ENCODE results near the gene HOXB1.

The HOXB1 gene

DNA sequence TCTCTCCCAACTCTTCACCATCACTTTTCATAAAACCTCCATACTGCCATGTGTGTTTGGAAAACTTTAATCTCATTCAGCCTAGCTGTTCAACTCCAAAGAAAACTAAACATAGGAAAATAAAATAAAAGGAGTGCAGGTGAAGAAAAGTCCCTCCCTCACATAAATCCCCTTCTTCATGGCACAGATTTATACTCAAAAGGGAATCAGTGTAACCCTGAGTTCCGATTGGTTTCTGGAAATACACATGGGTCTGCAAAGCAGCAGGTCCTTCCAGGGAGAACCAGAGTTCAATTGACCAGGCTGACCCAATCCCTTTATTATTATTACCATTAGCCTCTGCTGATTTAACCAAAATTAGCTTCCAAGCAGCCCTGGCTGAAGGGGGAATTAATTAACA, 23.0 kb upstream of the HOXB1 start:
- TF ChIP-seq ZNF384 (IDR thresholded peaks at IDR 0.05) (no peak), PKNOX1 (IDR thresholded peaks at IDR 0.05) (no peak), FOXK2 (IDR thresholded peaks at IDR 0.05) (no peak), LEF1 (IDR thresholded peaks at IDR 0.05; ENCODE audit: borderline replicate concordance) (no peak), L3MBTL2 (conservative IDR thresholded peaks at IDR 0.05) (no peak)
- DNase-seq (ENCODE audit: extremely low spot score) = no peak
- CTCF ChIA-PET = no interaction called here
- POLR2A ChIA-PET = no interaction called here

- POLR2A ChIA-PET = no interaction called here
- CTCF ChIA-PET = no interaction called here
Measured at GRCh38 chr17:48553190-48553547, 22.4 kb upstream of the HOXB1 start.

DNA sequence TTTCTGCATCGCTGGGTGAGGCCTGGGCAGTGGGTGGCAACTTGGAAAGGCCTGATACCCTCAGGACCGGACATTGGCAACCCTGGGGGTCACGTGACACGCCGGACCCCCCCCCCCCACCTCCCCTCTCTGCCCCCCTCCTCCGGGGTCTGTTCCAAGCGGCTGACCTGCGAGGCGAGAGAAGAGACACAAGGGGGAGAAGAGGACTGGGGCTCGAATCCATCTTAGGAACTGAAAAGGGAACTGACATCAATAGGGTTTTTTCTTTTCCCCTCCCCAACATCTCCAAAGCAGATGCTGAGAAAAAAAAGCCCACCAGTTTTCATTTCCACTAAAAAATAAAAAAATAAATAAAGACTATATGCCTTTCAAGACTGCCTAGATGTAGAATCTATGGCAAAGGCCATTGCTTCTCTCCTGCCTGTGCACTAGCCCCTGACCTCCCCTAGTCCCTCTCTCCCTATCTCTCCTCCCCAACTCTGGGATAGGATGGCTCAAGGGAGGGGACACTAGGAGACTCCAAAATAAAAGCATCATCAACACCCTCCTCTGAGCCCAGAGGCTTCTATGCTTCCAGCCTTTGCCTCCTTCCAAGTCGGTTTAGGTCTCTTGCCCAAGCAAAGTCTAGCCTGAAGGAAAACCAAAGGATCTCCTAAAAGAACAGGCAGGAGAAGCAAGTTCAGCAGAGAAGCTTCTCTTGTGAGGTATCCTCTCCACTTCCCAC, 21.8 kb upstream of the HOXB1 start:
- TF ChIP-seq ARNT (IDR thresholded peaks at IDR 0.05) (no peak), NFRKB (IDR thresholded peaks at IDR 0.05) (no peak), FOXK2 (IDR thresholded peaks at IDR 0.05) (no peak), PKNOX1 (IDR thresholded peaks at IDR 0.05) (no peak), TARDBP (IDR thresholded peaks at IDR 0.05) (no peak), FOXA1 (IDR thresholded peaks at IDR 0.05) (no peak), SUZ12 (IDR thresholded peaks at IDR 0.05) (no peak)
- CTCF ChIA-PET = no interaction called here
- no peak for DNase-seq (ENCODE audit: extremely low spot score)
- POLR2A ChIA-PET = no interaction called here

More at GRCh38 chr17:48553190-48553547, 22.4 kb upstream of the HOXB1 start:
- TF ChIP-seq FOXM1 (IDR thresholded peaks at IDR 0.05; ENCODE audit: borderline replicate concordance) = no peak
- no peak for TF ChIP-seq ARNT (IDR thresholded peaks at IDR 0.05)
- no peak for TF ChIP-seq ELF4 (IDR thresholded peaks at IDR 0.05)
- TF ChIP-seq SUZ12 (IDR thresholded peaks at IDR 0.05) = no peak
- no peak for TF ChIP-seq TARDBP (IDR thresholded peaks at IDR 0.05)
- TF ChIP-seq FOXA1 (IDR thresholded peaks at IDR 0.05) = no peak
- no peak for TF ChIP-seq LEF1 (IDR thresholded peaks at IDR 0.05; ENCODE audit: borderline replicate concordance)
- TF ChIP-seq BHLHE40 (IDR thresholded peaks at IDR 0.05; ENCODE audit: borderline replicate concordance) = no peak
- TF ChIP-seq PKNOX1 (IDR thresholded peaks at IDR 0.05) = no peak
- TF ChIP-seq ZNF384 (IDR thresholded peaks at IDR 0.05) = no peak
- DNase-seq (ENCODE audit: extremely low spot score) = no peak

- CTCF ChIA-PET = no interaction called here
- no peak for TF ChIP-seq HDGF (IDR thresholded peaks at IDR 0.05; ENCODE audit: borderline replicate concordance)
- no peak for TF ChIP-seq L3MBTL2 (conservative IDR thresholded peaks at IDR 0.05)
- TF ChIP-seq SUZ12 (IDR thresholded peaks at IDR 0.05) = no peak
- TF ChIP-seq FOXA1 (IDR thresholded peaks at IDR 0.05) = no peak
- TF ChIP-seq ZNF384 (IDR thresholded peaks at IDR 0.05) = no peak
- no peak for TF ChIP-seq SP1 (IDR thresholded peaks at IDR 0.05)
- TF ChIP-seq CTBP1 (IDR thresholded peaks at IDR 0.05; ENCODE audit: borderline replicate concordance) = no peak
- TF ChIP-seq FOXM1 (IDR thresholded peaks at IDR 0.05; ENCODE audit: borderline replicate concordance) = no peak
- no peak for TF ChIP-seq ARNT (IDR thresholded peaks at IDR 0.05)
- no peak for TF ChIP-seq TARDBP (IDR thresholded peaks at IDR 0.05)
- TF ChIP-seq PKNOX1 (IDR thresholded peaks at IDR 0.05) = no peak
- no peak for TF ChIP-seq FOXK2 (IDR thresholded peaks at IDR 0.05)
- TF ChIP-seq LEF1 (IDR thresholded peaks at IDR 0.05; ENCODE audit: borderline replicate concordance) = no peak
- no peak for TF ChIP-seq BHLHE40 (IDR thresholded peaks at IDR 0.05; ENCODE audit: borderline replicate concordance)
- TF ChIP-seq ELF4 (IDR thresholded peaks at IDR 0.05) = no peak
- TF ChIP-seq NFRKB (IDR thresholded peaks at IDR 0.05) = no peak
- POLR2A ChIA-PET = no interaction called here
- DNase-seq (ENCODE audit: extremely low spot score) = no peak
Measured at GRCh38 chr17:48551596-48552465, 21.0 kb upstream of the HOXB1 start.

- DNase-seq (ENCODE audit: extremely low spot score) = no peak
- TF ChIP-seq BHLHE40 (IDR thresholded peaks at IDR 0.05; ENCODE audit: borderline replicate concordance) (no peak), L3MBTL2 (conservative IDR thresholded peaks at IDR 0.05) (no peak), FOXA1 (IDR thresholded peaks at IDR 0.05) (no peak), SUZ12 (IDR thresholded peaks at IDR 0.05) (no peak), ZNF384 (IDR thresholded peaks at IDR 0.05) (no peak), PKNOX1 (IDR thresholded peaks at IDR 0.05) (no peak), CTBP1 (IDR thresholded peaks at IDR 0.05; ENCODE audit: borderline replicate concordance) (no peak), ARNT (IDR thresholded peaks at IDR 0.05) (no peak), NFRKB (IDR thresholded peaks at IDR 0.05) (no peak), FOXM1 (IDR thresholded peaks at IDR 0.05; ENCODE audit: borderline replicate concordance) (no peak), LEF1 (IDR thresholded peaks at IDR 0.05; ENCODE audit: borderline replicate concordance) (no peak), FOXK2 (IDR thresholded peaks at IDR 0.05) (no peak), HDGF (IDR thresholded peaks at IDR 0.05; ENCODE audit: borderline replicate concordance) (no peak), ELF4 (IDR thresholded peaks at IDR 0.05) (no peak), TARDBP (IDR thresholded peaks at IDR 0.05) (no peak)
- POLR2A ChIA-PET = no interaction called here
- CTCF ChIA-PET = no interaction called here
Measured at GRCh38 chr17:48551214-48551555, 20.4 kb upstream of the HOXB1 start.

Measured in HEK293T (cell line).